GM20431 (cell line): Measurements from ENCODE around the gene GPRC5D.

Source experiments
- in situ Hi-C: fragments of 300-500 bp; cut with MseI, MboI; formaldehyde crosslinking; loops from one replicate; pipeline ENCODE4 v1.15.0; 2020; ENCODE audit warnings: low sequenced_read_pairs; ENCODE audit not compliant: unreplicated experiment

GPRC5D gene

GRCh38 chr12:12915656-12916055, 36.3 kb downstream of the GPRC5D start:
- in situ Hi-C loops = loop anchor here (10.0 kb wide), 1 partner anchor 299 kb away; no protein-coding TSS in a partner anchor

GRCh38 chr12:12912711-12913110, 39.3 kb downstream of the GPRC5D start:
- in situ Hi-C loops = loop anchor here (10.0 kb wide), 1 partner anchor 302 kb away; no protein-coding TSS in a partner anchor

- in situ Hi-C loops = loop anchor here (10.0 kb wide), 1 partner anchor 305 kb away; no protein-coding TSS in a partner anchor
These were observed 42.0 kb downstream of the GPRC5D start for GRCh38 chr12:12909995-12910420.

- in situ Hi-C loops = no loop called here
These were observed 42.6 kb downstream of the GPRC5D start for GRCh38 chr12:12909228-12909994.

- in situ Hi-C loops = no loop called here
These were observed 43.3 kb downstream of the GPRC5D start for GRCh38 chr12:12908711-12909110.

- in situ Hi-C loops = no loop called here
These were observed 43.7 kb downstream of the GPRC5D start for GRCh38 chr12:12908252-12908651.

- in situ Hi-C loops = no loop called here
These were observed 44.4 kb downstream of the GPRC5D start for GRCh38 chr12:12907552-12907951.

GRCh38 chr12:12903642-12904609, 48.0 kb downstream of the GPRC5D start:
- in situ Hi-C loops = no loop called here

- in situ Hi-C loops = no loop called here
These were observed 49.9 kb downstream of the GPRC5D start for GRCh38 chr12:12902036-12902435.

- in situ Hi-C loops = no loop called here
These were observed 50.7 kb downstream of the GPRC5D start for GRCh38 chr12:12901158-12901791.

GRCh38 chr12:12900786-12901157, 51.2 kb downstream of the GPRC5D start:
- in situ Hi-C loops = no loop called here

- in situ Hi-C loops = no loop called here
These were observed 52.2 kb downstream of the GPRC5D start for GRCh38 chr12:12899530-12900380.

- in situ Hi-C loops = no loop called here
These were observed 53.0 kb downstream of the GPRC5D start for GRCh38 chr12:12898911-12899511.

GRCh38 chr12:12898136-12898717, 53.7 kb downstream of the GPRC5D start:
- in situ Hi-C loops = no loop called here

GRCh38 chr12:12897302-12897701, 54.7 kb downstream of the GPRC5D start:
- in situ Hi-C loops = no loop called here

- in situ Hi-C loops = no loop called here
These were observed 55.7 kb downstream of the GPRC5D start for GRCh38 chr12:12896260-12896659.

- in situ Hi-C loops = no loop called here
These were observed 58.5 kb downstream of the GPRC5D start for GRCh38 chr12:12893438-12893837.

- in situ Hi-C loops = no loop called here
These were observed 59.3 kb downstream of the GPRC5D start for GRCh38 chr12:12892681-12893141.
